Left forelimb (tissue), 1 donor: ENCODE measurements around the gene NTHL1.
A peak's percentile ranks its signal among the peaks of the same experiment; 100 is the strongest.
"Not testable (repeated sequence)": the region's sequence is repeated elsewhere in the genome, so short reads cannot be mapped to it uniquely, and the experiment has no call there.

Experiments
- DNase-seq: peaks from one replicate; pipeline ENCODE4 v3.0.0-alpha.2; 2018; ENCODE audit warnings: low spot score

Gene NTHL1

GRCh38 chr16:2028146-2028545, 19.5 kb downstream of the NTHL1 start:
- no peak for DNase-seq

GRCh38 chr16:2027024-2028010, 20.3 kb downstream of the NTHL1 start:
- DNase-seq: peak; percentile 69

GRCh38 chr16:2026461-2027023, 21.1 kb downstream of the NTHL1 start, which contains the start of gene NHERF2:
TSS of gene NHERF2 (plus strand) at chr16:2026902. CDS start at chr16:2027006, 104 bp downstream.
- DNase-seq: no peak

- no peak for DNase-seq
These were observed 21.7 kb downstream of the NTHL1 start for GRCh38 chr16:2025878-2026460.

GRCh38 chr16:2025251-2025650, 22.4 kb downstream of the NTHL1 start:
- DNase-seq: no peak

- no peak for DNase-seq
These were observed 23.6 kb downstream of the NTHL1 start for GRCh38 chr16:2024032-2024420.

GRCh38 chr16:2023092-2024031, 24.3 kb downstream of the NTHL1 start:
- DNase-seq: peak; percentile 96

GRCh38 chr16:2022723-2023091, 24.9 kb downstream of the NTHL1 start:
- DNase-seq: no peak

GRCh38 chr16:2019921-2020831, 27.5 kb downstream of the NTHL1 start:
- DNase-seq: no peak

- DNase-seq: no peak
These were observed 28.1 kb downstream of the NTHL1 start, which contains the start of gene NPW for GRCh38 chr16:2019518-2019920. TSS of gene NPW (plus strand) at chr16:2019785.

GRCh38 chr16:2016407-2016922, 31.2 kb downstream of the NTHL1 start:
- no peak for DNase-seq

GRCh38 chr16:2015947-2016208, 31.8 kb downstream of the NTHL1 start:
- DNase-seq: no peak

- no peak for DNase-seq
These were observed 32.3 kb downstream of the NTHL1 start for GRCh38 chr16:2015117-2015946.

GRCh38 chr16:2013527-2013926, 34.1 kb downstream of the NTHL1 start:
- DNase-seq: no peak

GRCh38 chr16:2011726-2012125, 35.9 kb downstream of the NTHL1 start:
- not testable (repeated sequence) for DNase-seq

- DNase-seq: peak; percentile 89
These were observed 37.7 kb downstream of the NTHL1 start, which contains the start of gene ZNF598 for GRCh38 chr16:2009791-2010510. TSS of gene ZNF598 (minus strand) at chr16:2009821.

GRCh38 chr16:2009164-2009711, 38.4 kb downstream of the NTHL1 start:
- no peak for DNase-seq

GRCh38 chr16:2008631-2009163, 38.9 kb downstream of the NTHL1 start:
- DNase-seq: no peak
